Astrocyte (in vitro differentiated cells and primary cell): ENCODE data around the gene PRAC1.

Source experiments
- EZH2 ChIP-seq: IDR thresholded peaks from 2 replicates; pipeline ENCODE4 v1.6.1; 2012; ENCODE audit warnings: mild to moderate bottlenecking, low read length, inconsistent platforms; ENCODE audit not compliant: insufficient read depth
- TF ChIP-seq, protein P1 (sequence below): IDR thresholded peaks from 2 replicates; pipeline ENCODE4 v1.5.1; 2011; ENCODE audit warnings: low read depth, mild to moderate bottlenecking, inconsistent platforms, low read length, moderate library complexity; ENCODE audit not compliant: insufficient read depth

DNA sequence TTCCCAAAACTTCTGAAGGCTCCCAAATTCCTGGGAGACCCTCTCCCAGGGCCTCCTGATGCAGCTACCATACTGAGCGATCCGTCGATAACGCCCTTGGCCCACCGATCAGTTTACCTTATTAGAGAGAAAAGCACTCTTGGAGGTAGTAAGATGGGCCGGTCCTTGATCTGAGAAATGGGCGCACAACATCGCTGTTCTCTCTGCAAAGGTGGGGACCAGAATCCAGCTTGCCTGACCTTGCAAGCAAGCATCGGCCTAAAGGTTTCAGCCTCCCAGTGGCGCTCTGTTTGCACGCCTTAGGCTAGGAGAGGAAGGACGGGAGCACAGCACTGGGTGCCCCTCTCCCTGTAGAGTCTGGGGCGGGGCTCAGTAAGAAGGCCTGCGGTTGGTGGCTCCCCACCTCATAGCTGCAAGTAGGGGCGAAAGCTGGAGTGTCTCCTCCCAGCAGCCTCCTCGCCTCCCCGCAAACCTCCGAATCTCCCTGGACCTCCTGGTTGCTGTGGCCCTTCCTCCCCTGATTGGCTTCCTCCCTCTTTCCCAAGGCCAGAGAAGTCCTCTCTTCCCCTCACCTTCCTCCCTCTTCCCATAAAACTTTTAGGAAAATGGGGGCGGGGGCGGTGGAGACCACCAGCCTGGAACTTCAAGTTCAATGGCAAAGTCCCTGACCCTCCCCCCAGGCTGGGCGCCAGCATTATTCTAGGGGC, at the start of gene PRAC1:
- TF ChIP-seq, protein P1, sequence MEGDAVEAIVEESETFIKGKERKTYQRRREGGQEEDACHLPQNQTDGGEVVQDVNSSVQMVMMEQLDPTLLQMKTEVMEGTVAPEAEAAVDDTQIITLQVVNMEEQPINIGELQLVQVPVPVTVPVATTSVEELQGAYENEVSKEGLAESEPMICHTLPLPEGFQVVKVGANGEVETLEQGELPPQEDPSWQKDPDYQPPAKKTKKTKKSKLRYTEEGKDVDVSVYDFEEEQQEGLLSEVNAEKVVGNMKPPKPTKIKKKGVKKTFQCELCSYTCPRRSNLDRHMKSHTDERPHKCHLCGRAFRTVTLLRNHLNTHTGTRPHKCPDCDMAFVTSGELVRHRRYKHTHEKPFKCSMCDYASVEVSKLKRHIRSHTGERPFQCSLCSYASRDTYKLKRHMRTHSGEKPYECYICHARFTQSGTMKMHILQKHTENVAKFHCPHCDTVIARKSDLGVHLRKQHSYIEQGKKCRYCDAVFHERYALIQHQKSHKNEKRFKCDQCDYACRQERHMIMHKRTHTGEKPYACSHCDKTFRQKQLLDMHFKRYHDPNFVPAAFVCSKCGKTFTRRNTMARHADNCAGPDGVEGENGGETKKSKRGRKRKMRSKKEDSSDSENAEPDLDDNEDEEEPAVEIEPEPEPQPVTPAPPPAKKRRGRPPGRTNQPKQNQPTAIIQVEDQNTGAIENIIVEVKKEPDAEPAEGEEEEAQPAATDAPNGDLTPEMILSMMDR = no peak
- peak; percentile 82 for TF ChIP-seq EZH2
